Measurements from ENCODE around the gene BMERB1. TPM values are rescaled to one million over a fixed set of nuclear protein-coding genes. Genes with fewer than 3 reads are reported as not detected.

The BMERB1 gene
- total and polyA plus RNA-seq, 9 of the 15 experiments (the other 6 are each of a cell fraction or from before 2014, with no cell fraction given): 0.29 to 2.9 (median 0.94) TPM

GRCh38 chr16:15631730-15632409 lies 197.5 kb downstream of the BMERB1 start:
- DNase-seq (ENCODE audit: extremely low read depth in 1 of 4, low spot score in 3 of 4): no peak
- intact Hi-C loops (cut with micrococcal nuclease) (no loop called here), in situ Hi-C loops (cut with MboI) (no loop called here)
- Histone ChIP-seq H3K4me2 (ENCODE audit: insufficient read depth, low read length) (no peak overlapping the region), H3K4me3 (no peak overlapping the region), H2AFZ (ENCODE audit: low read depth, low read length) (no peak overlapping the region), H3K9ac (ENCODE audit: insufficient read depth in 1 of 2, low read depth in 2 of 2, low read length in 2 of 2) (no peak overlapping the region), H3K27me3 (ENCODE audit: control insufficient read depth in 2 of 2, insufficient read depth in 2 of 2, low read length in 2 of 2) (no peaks in the 10 kb centered on the region), H3K79me2 (ENCODE audit: control insufficient read depth, insufficient read depth, low read length) (no peaks in the 10 kb centered on the region), H3K27ac (ENCODE audit: extremely low read depth, low read depth, low read length) (no peak overlapping the region), H4K20me1 (replicated peaks; ENCODE audit: control insufficient read depth, insufficient read depth, low read length) (no peaks in the 10 kb centered on the region), H3K4me1 (replicated peaks in 1 of 2; ENCODE audit: control insufficient read depth in 2 of 2, insufficient read depth in 2 of 2, low read length in 2 of 2) (no peaks in the 10 kb centered on the region), H3K36me3 (ENCODE audit: control insufficient read depth, insufficient read depth, low read length) (peaks cover 69% of the 10 kb centered on the region), H3K9me3 (replicated peaks; ENCODE audit: control insufficient read depth, insufficient read depth, low read depth, low read length) (no peaks in the 10 kb centered on the region), H3K9me1 (ENCODE audit: control insufficient read depth, insufficient read depth, low read length) (no peaks in the 10 kb centered on the region)
- no TSS peak for BruUV-seq (replicated peaks)
- WGBS (ENCODE audit: insufficient coverage, low coverage, missing lambda C conversion rate): 47% methylated on average over 1 of the region's 2 CpGs
- ATAC-seq: no peak
- ChIA-PET POLR2A (interaction anchor here (0.9 to 3.1 kb wide), 2 partner anchors 11 to 14 kb away, joined by 3 to 13 read pairs; partner anchors contain the start of gene MARF1), CTCF (ENCODE audit: low intra/inter-chr PET ratio) (no interaction called here)
- no peak for TF ChIP-seq CREBBP (IDR thresholded peaks at IDR 0.05; ENCODE audit: low read depth, low read length)
- TF ChIP-seq MCM5 (IDR thresholded peaks at IDR 0.05; ENCODE audit: low read depth): no peak
- TF ChIP-seq TFE3 (CRISPR knock-in tag; IDR thresholded peaks at IDR 0.05): no peak
- TF ChIP-seq RBFOX2 (IDR thresholded peaks at IDR 0.05; ENCODE audit: low read depth, low read length): no peak
- TF ChIP-seq ZNF146 (CRISPR knock-in tag; IDR thresholded peaks at IDR 0.05; ENCODE audit: unreplicated experiment): peak; percentile 90
- no peak for TF ChIP-seq CHD4 (IDR thresholded peaks at IDR 0.05; ENCODE audit: insufficient read depth, insufficient replicate concordance, low read depth, low read length, poor library complexity, severe bottlenecking)
- FAIRE-seq: no peak

Data from K562 (cell line).